Kidney epithelial cell (primary cell): Measurements from ENCODE around the gene TTC21B. TPM values are rescaled to one million over a fixed set of nuclear protein-coding genes. Genes with fewer than 3 reads are reported as not detected.

Experiments used
- DNase-seq: peaks from one replicate; pipeline ENCODE4 v3.0.0-alpha.2; 2010; ENCODE audit warnings: low read depth
- H3K27me3 ChIP-seq: 2 replicates; pipeline ENCODE4 v1.6.0; 2011; ENCODE audit warnings: low read length; ENCODE audit not compliant: control insufficient read depth, insufficient read depth
- H3K36me3 ChIP-seq: 2 replicates; pipeline ENCODE4 v1.5.1; 2011; ENCODE audit warnings: low read length; ENCODE audit not compliant: control insufficient read depth, insufficient read depth
- H3K4me3 ChIP-seq: 2 replicates; pipeline ENCODE4 v1.5.1; 2011; ENCODE audit warnings: low read depth, mild to moderate bottlenecking, control low read depth, low read length
- total RNA-seq: library from RNA; depleted of rRNA; stranded (reverse); fragments of >200 nt; gene quantifications from 2 replicates; pipeline ENCODE4 v1.2.3, GENCODE V29; 2015
- TF ChIP-seq, protein P1 (sequence below): IDR thresholded peaks from 2 replicates; pipeline ENCODE4 v1.5.1; 2011; ENCODE audit warnings: mild to moderate bottlenecking, moderate library complexity, low read length, control low read depth, inconsistent platforms; ENCODE audit not compliant: insufficient read depth, poor library complexity, severe bottlenecking

The TTC21B gene
- total RNA-seq, 1 donor from 2014 or later: 10.8 TPM

DNA sequence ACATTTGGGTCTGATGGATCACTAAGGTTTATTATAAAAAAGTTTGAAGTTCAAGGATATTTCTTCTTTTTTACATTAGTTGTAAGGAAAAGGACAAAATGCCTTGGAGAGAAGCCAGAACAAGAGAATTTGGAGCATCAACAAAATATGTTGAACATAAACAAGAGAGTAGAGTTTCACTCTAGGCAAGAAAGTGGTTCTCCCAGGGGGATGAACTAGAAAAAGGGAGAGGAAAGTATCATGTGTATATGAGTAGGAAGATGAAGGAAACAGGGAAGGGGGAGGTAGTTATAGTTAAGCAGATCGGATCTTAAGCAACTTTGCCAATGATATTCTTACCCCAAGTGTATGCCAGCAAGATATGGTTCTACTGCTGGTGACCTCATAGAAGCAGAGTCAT, 95.7 kb downstream of the TTC21B start:
- no peaks in the 10 kb centered on the region for H3K27me3 ChIP-seq
- TF ChIP-seq, protein P1, sequence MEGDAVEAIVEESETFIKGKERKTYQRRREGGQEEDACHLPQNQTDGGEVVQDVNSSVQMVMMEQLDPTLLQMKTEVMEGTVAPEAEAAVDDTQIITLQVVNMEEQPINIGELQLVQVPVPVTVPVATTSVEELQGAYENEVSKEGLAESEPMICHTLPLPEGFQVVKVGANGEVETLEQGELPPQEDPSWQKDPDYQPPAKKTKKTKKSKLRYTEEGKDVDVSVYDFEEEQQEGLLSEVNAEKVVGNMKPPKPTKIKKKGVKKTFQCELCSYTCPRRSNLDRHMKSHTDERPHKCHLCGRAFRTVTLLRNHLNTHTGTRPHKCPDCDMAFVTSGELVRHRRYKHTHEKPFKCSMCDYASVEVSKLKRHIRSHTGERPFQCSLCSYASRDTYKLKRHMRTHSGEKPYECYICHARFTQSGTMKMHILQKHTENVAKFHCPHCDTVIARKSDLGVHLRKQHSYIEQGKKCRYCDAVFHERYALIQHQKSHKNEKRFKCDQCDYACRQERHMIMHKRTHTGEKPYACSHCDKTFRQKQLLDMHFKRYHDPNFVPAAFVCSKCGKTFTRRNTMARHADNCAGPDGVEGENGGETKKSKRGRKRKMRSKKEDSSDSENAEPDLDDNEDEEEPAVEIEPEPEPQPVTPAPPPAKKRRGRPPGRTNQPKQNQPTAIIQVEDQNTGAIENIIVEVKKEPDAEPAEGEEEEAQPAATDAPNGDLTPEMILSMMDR: no peak

DNA sequence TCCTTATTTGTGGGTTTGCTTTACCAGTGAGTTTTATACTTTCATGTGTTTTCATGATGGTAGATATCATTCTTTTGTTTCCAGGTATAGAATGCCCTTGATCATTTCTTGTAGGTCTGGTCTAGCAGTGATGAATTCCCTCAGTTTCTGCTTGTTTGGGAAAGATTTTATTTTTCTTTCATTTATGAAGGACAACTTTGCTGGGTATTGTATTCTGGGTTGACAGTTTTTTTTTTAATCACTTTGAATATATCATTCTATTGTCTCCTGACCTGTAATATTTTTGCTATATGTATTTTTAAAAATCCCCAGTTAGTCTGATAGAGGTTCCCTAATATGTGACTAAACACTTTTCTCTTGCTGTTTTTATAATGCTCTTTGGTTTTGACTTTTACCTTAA, 101.2 kb downstream of the TTC21B start:
- no peaks in the 10 kb centered on the region for H3K27me3 ChIP-seq
- H3K36me3 ChIP-seq: no peaks in the 10 kb centered on the region
- TF ChIP-seq, protein P1: no peak
- H3K4me3 ChIP-seq: no peak overlapping the region
- no peak for DNase-seq

More for the DNA sequence above, 95.7 kb downstream of the TTC21B start:
- no peak for DNase-seq
- Histone ChIP-seq H3K36me3 (no peaks in the 10 kb centered on the region), H3K4me3 (no peak overlapping the region)

DNA sequence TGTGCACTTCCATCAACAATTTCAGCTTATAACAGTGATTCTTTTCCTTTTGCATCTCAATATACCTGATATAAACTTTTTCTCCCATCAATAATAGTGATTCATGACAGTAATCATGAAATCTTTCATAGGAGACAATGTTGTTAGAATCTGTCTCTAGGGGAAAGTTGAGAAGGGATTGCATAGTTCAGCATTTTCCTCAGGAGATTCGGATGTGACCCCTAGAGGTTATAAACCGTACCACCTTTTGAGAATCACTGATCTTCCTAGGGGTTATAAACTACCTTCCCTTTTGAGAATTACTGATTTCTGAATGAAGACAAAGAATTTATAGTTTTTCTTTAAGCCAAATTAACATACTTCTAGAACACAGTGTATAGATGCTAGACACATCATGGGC, 106.6 kb downstream of the TTC21B start:
- Histone ChIP-seq H3K4me3 (no peak overlapping the region), H3K36me3 (no peaks in the 10 kb centered on the region), H3K27me3 (no peaks in the 10 kb centered on the region)
- TF ChIP-seq, protein P1: no peak
- DNase-seq: no peak

DNA sequence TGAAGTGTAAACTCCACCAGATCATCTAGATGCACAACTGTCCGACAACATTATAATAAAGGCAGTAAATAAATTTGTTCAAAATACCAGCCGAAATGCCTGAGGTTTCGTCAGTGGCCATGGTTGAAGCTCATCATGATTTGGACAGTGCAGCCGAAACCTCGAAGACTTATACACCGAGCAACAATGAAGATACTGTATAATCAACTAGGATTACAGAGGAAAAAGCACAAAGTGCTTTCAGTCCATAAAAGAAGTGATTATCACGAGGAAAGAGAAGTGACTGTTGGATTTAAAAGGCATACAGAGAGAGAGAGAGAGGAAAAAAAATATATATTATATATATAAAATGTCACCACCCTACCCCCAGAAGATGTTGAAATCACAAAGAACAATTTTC, 107.5 kb downstream of the TTC21B start:
- Histone ChIP-seq H3K27me3 (no peaks in the 10 kb centered on the region), H3K36me3 (no peaks in the 10 kb centered on the region), H3K4me3 (no peak overlapping the region)
- no peak for DNase-seq
- TF ChIP-seq, protein P1: no peak

DNA sequence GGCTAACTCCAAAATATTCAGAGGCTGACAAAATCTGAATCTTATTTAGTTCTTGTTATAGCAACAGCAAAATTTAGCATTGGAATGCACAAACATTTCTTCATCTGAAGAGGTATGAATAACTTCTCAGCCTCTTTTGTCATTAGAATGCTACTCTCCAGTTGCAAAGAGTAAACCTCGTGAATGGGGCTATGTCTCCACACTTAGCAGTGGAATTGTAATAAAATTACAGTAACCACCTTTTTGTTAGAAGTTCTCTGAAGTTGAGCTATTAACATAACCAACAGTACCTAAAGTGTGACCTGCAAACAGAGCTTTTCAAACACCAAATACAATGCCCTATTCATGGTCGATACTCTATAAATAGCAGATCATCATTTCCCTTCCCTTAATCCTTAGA, 109.4 kb downstream of the TTC21B start:
- TF ChIP-seq, protein P1: no peak
- Histone ChIP-seq H3K27me3 (no peaks in the 10 kb centered on the region), H3K4me3 (no peak overlapping the region), H3K36me3 (no peaks in the 10 kb centered on the region)
- no peak for DNase-seq

DNA sequence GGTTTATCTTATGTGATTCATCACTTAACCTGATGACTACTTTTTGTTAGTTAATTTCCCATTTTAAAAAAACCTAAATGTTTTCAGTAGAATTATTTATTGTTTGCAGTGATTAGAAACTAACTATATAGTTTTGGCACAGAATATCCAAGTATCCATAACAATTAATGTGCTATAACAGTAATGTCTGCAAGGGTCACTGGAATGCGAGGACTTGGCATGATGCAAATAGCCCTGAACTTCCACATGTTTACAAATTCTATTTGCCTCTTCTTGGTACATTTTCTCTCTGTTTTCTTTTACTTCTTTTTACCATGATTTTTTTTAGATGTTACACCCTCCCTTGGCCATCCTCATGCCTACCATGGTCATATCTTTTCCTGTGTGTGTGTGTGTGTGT, 110.2 kb downstream of the TTC21B start:
- Histone ChIP-seq H3K27me3 (no peaks in the 10 kb centered on the region), H3K36me3 (no peaks in the 10 kb centered on the region), H3K4me3 (no peak overlapping the region)
- TF ChIP-seq, protein P1: no peak
- DNase-seq: no peak
